ENCODE data around the gene FAM168A. TPM values are rescaled to one million over a fixed set of nuclear protein-coding genes. Genes with fewer than 3 reads are reported as not detected.

FAM168A gene
- total RNA-seq, 3 donors from 2014 or later (not counting 1 experiment from before 2014, with no cell fraction given) = 27.4 to 39.8 (median 30.4) TPM

- TF ChIP-seq, protein P1, sequence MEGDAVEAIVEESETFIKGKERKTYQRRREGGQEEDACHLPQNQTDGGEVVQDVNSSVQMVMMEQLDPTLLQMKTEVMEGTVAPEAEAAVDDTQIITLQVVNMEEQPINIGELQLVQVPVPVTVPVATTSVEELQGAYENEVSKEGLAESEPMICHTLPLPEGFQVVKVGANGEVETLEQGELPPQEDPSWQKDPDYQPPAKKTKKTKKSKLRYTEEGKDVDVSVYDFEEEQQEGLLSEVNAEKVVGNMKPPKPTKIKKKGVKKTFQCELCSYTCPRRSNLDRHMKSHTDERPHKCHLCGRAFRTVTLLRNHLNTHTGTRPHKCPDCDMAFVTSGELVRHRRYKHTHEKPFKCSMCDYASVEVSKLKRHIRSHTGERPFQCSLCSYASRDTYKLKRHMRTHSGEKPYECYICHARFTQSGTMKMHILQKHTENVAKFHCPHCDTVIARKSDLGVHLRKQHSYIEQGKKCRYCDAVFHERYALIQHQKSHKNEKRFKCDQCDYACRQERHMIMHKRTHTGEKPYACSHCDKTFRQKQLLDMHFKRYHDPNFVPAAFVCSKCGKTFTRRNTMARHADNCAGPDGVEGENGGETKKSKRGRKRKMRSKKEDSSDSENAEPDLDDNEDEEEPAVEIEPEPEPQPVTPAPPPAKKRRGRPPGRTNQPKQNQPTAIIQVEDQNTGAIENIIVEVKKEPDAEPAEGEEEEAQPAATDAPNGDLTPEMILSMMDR (IDR thresholded peaks at IDR 0.05) = no peak
- Mint-ChIP-seq H3K27ac (peak overlapping the region in 1 of 2 donors; percentile 4), H3K36me3 (no peaks in the 10 kb centered on the region), H3K27me3 (ENCODE audit: low read depth in 2 of 2) (no peaks in the 10 kb centered on the region), H3K9me3 (no peaks in the 10 kb centered on the region), H3K4me1 (peaks cover 13 to 28% of the 10 kb centered on the region in 2 donors), H3K4me3 (no peak overlapping the region)
- no peaks in the 10 kb centered on the region for H3K9me3 ChIP-seq (ENCODE audit: control insufficient read depth, insufficient read depth, low read length)
- DNase-seq = no peak
- WGBS (ENCODE audit: insufficient coverage) = 92% methylated on average over 8 of the region's 8 CpGs
- no peaks in the 10 kb centered on the region for H3K36me3 ChIP-seq (ENCODE audit: control insufficient read depth, insufficient read depth, low read length)
- H3K4me3 ChIP-seq (ENCODE audit: low read length) = no peak overlapping the region
- intact Hi-C loops (cut with micrococcal nuclease) = no loop called here
- H3K27me3 ChIP-seq (ENCODE audit: control insufficient read depth, insufficient read depth, low read length) = no peaks in the 10 kb centered on the region
- H3K27ac ChIP-seq (ENCODE audit: low read length) = no peak overlapping the region
- H3K4me1 ChIP-seq (ENCODE audit: control insufficient read depth, insufficient read depth, low read length) = no peaks in the 10 kb centered on the region
- no peak for ATAC-seq
These were observed 18.1 kb downstream of the FAM168A start for GRCh38 chr11:73579641-73580434.

- 100% methylated on average over 1 of the region's 2 CpGs for WGBS (ENCODE audit: insufficient coverage)
- no peaks in the 10 kb centered on the region for H3K27me3 Mint-ChIP-seq (ENCODE audit: low read depth in 2 of 2)
- ATAC-seq (peak; percentile 47 to 71 (median 59)), DNase-seq (no peak)
- H3K27ac ChIP-seq (ENCODE audit: low read length) = no peak overlapping the region
- intact Hi-C loops (cut with micrococcal nuclease) = no loop called here
- TF ChIP-seq, protein P1 (IDR thresholded peaks at IDR 0.05) = no peak
- no peaks in the 10 kb centered on the region for H3K36me3 Mint-ChIP-seq
- H3K4me1 Mint-ChIP-seq = peaks cover 13 to 28% of the 10 kb centered on the region in 2 donors
- no peaks in the 10 kb centered on the region for H3K9me3 ChIP-seq (ENCODE audit: control insufficient read depth, insufficient read depth, low read length)
- H3K4me1 ChIP-seq (ENCODE audit: control insufficient read depth, insufficient read depth, low read length) = no peaks in the 10 kb centered on the region
- no peaks in the 10 kb centered on the region for H3K27me3 ChIP-seq (ENCODE audit: control insufficient read depth, insufficient read depth, low read length)
- peak overlapping the region; percentile 11 to 14 for H3K27ac Mint-ChIP-seq
- H3K4me3 ChIP-seq (ENCODE audit: low read length) = no peak overlapping the region
- H3K9me3 Mint-ChIP-seq = no peaks in the 10 kb centered on the region
- H3K36me3 ChIP-seq (ENCODE audit: control insufficient read depth, insufficient read depth, low read length) = no peaks in the 10 kb centered on the region
- no peak overlapping the region for H3K4me3 Mint-ChIP-seq
These were observed 19.2 kb downstream of the FAM168A start for GRCh38 chr11:73578592-73579185.

GRCh38 chr11:73577496-73577917, 20.4 kb downstream of the FAM168A start:
- no peaks in the 10 kb centered on the region for H3K27me3 ChIP-seq (ENCODE audit: control insufficient read depth, insufficient read depth, low read length)
- TF ChIP-seq, protein P1 (IDR thresholded peaks at IDR 0.05) = no peak
- H3K36me3 ChIP-seq (ENCODE audit: control insufficient read depth, insufficient read depth, low read length) = no peaks in the 10 kb centered on the region
- H3K27ac Mint-ChIP-seq = no peak overlapping the region
- no peaks in the 10 kb centered on the region for H3K27me3 Mint-ChIP-seq (ENCODE audit: low read depth in 2 of 2)
- H3K4me1 ChIP-seq (ENCODE audit: control insufficient read depth, insufficient read depth, low read length) = no peaks in the 10 kb centered on the region
- H3K9me3 Mint-ChIP-seq = no peaks in the 10 kb centered on the region
- ATAC-seq (no peak), DNase-seq (peak in 1 of 2 donors; percentile 19)
- intact Hi-C loops (cut with micrococcal nuclease) = no loop called here
- no peaks in the 10 kb centered on the region for H3K36me3 Mint-ChIP-seq
- H3K9me3 ChIP-seq (ENCODE audit: control insufficient read depth, insufficient read depth, low read length) = no peaks in the 10 kb centered on the region
- no peak overlapping the region for H3K4me3 ChIP-seq (ENCODE audit: low read length)
- peaks cover 19 to 24% of the 10 kb centered on the region in 2 donors for H3K4me1 Mint-ChIP-seq
- WGBS (ENCODE audit: insufficient coverage) = 84% methylated on average over 1 of the region's 1 CpG
- no peak overlapping the region for H3K4me3 Mint-ChIP-seq
- no peak overlapping the region for H3K27ac ChIP-seq (ENCODE audit: low read length)

All from natural killer cell (primary cell).